GM04503 (cell line): ENCODE data around the gene HMGB4.

Experiments
- DNase-seq: peaks from one replicate; pipeline ENCODE4 v3.0.0-alpha.2; 2012; ENCODE audit warnings: low read depth

Gene HMGB4

DNA sequence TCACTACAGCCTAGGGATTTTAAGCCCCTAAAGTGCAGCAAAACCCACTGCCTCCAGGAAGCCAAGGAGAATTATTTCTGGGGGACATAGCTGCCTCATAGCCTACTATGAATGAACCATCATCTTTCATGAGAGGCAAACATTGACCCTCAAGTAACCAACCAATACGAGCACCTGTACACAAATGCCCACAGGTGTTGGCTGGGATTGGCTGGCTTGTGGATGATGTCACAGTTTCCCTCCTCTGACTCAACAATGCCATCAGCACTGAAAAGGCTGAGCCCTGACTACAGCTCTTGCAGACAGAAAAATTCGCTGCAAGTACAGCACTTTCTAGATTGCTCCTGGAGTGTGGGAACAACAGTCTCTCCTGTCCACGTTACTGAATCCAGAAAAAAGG is at the start of gene HMGB4:
Gene HMGB4 (plus strand): TSS at position 301 of the 400 bp plus-strand sequence. CDS start 113 bp downstream, outside the sequence.
- no peak for DNase-seq

DNA sequence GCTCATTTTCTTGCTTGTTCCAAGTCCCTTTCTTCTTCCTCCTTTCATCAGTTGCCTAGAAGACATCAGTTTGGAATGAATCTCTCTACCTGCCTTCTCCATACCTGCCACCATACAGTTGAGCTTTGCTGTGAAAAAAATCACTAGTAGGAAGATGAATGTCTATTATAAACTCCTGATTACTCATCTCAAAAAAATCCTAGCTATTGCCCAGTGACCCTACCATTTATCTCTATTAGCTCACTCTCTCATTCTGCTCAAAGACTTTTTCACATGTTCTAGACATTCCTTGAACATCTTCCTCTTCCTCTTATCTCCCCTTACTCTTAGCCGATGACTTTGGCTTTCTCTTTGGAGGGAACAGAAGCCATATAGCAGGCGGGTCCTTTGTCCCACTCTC is 49.7 kb upstream of the HMGB4 start:
- no peak for DNase-seq

GRCh38 chr1:33815061-33815460 is 48.8 kb upstream of the HMGB4 start:
- peak; percentile 27 for DNase-seq

DNA sequence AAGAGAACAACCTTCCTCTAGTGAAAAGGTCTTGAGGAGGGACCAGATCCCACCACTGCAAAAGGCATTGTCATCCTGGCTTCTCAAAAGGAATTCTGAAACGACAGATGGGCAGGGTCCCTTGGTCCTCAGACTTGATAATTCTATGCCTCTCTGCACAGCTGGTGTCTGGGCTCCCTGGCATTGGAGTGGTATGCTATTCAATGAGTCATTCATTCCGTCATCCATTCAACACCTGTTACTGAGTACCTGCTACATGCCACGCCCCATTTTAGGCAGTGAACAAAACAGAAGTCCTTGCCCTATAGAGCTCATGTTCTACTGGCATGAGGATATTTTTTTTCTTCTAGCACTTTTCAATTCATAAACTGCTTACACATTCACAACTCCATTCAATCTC is 45.8 kb upstream of the HMGB4 start:
- DNase-seq = no peak

DNA sequence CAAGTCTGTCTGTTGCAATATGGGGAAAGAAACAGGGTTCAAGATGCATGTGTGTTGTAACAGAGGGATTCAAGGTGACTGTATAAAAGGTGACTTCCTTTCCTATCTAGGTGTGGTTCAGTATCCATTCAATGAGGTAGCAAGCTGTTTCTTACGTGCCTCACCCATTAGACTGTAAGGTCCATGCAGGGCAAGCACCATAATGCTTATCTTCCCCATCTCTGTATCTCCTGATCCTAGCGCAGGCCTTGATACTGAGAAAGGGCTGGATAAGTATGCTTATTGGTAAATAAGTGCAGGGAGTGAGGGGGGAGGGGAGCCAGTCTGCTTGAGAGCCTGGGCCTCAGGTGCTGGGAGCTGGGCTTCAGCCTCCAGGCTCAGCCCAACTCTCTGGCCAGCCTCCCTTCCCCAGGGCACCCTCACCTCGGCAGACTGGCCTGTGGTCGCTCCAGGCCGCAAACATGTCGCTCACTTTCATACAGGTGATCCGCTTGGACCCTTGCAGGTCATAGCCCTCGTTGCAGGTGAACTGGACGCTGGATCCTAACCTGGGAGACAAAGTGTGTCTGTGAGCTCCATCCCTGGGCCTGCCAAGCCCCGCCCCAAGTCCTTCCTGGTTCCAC is 44.5 kb upstream of the HMGB4 start:
- no peak for DNase-seq

DNA sequence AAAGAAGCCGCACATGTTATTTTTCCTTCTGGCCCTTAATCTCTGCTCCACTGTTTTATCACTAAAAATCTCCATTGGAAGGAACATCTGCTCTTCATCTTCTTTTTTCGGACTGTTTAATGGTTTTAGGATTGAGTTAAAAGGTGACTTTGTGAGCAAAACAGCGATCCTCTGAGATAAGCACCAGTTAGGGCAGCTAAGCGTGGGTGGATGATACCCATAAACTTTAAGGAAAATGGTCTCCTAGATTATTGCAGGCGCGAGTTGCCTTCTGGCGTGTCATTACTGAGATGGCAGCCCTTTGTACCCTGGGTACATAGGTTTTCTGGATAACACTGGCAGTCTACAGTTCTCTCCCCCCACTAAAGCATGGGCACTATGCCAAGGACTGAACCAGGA is 44.0 kb upstream of the HMGB4 start:
- DNase-seq = no peak

DNA sequence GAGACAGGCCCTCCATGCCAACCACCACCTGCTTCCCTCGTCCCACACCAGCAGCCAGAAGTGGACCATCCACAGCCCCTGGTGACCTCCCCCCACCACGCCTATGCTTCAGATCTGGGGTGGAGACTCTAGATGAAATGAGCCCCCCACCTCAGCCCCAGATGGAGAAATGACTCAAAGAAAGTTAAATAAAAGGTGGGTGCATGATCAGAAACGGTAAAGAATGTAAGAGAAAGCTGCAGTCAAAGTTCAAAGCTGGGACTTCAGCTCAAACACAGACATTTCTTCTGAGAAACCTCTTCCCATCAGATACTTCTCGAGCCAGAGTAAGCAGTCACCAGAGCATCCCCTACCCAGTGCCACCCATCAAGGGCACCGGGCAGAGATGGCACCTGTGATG is 43.1 kb upstream of the HMGB4 start:
- DNase-seq = no peak

GRCh38 chr1:33821291-33821690 is 42.6 kb upstream of the HMGB4 start:
- no peak for DNase-seq

- DNase-seq = no peak
Measured at GRCh38 chr1:33822396-33822795, 41.5 kb upstream of the HMGB4 start.

- no peak for DNase-seq
Measured at GRCh38 chr1:33823401-33823800, 40.5 kb upstream of the HMGB4 start.

DNA sequence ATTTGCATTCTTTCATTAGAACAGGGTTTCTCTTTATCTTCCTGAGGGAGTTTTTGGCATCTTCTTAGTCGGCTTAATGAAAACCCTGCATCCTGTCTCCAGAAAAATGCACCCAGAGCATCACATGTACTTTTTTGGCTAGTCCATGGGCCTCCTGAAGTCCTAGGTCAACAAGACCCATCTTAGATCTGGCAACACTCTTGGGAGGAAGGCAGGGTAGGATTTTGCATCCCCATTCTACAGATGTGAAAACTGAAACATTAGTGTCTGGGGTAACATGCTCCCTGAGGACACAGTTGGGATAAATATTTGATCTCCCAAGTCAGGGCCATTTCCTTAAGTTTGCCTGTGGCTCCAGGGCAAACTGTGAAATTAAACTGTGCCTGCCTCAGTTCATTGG is 40.0 kb upstream of the HMGB4 start:
- no peak for DNase-seq

- DNase-seq = no peak
Measured at GRCh38 chr1:33824321-33824720, 39.6 kb upstream of the HMGB4 start.

GRCh38 chr1:33824971-33825370 is 38.9 kb upstream of the HMGB4 start:
- no peak for DNase-seq

DNA sequence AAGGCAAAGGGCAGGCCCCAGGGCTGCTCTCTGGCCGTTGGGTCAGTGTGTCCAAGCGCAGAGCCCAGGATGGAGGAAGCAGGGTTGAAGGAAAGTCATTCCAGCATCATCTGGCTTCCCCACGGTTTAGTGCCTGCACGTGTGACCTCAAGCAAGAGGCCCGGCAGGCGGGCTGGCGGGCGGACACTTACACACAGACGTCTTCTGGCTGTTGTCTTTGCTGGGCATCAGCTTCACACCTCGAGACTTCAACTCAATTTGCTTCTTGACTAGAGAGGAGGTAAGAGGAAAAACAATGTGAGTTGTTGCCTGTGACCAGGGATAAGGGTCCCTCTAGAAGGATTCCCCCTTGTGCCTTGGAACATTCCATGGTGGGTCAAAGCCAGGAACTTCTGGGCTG is 38.4 kb upstream of the HMGB4 start:
- no peak for DNase-seq

GRCh38 chr1:33826311-33826710 is 37.6 kb upstream of the HMGB4 start:
- no peak for DNase-seq

DNA sequence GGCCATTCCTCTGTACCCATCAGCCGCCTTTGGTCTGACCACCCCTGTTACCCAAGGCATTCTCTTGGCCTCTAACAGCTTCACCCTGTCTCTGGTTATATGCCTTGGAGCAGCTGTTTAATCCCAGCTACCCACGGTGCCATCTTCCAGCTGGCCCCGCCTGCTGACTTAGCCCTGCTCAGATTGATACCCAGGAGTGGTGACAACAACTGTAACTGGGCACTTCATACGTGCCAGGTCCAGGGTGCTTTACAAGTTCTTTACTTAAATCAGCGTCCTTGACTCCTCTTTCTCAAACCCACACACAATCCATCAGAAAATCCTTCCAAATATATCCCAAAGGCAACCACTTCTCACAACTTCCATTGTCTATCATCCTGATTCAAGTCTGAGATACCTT is 37.2 kb upstream of the HMGB4 start:
- no peak for DNase-seq

GRCh38 chr1:33828059-33828458 is 35.8 kb upstream of the HMGB4 start:
- no peak for DNase-seq

GRCh38 chr1:33828654-33829053 is 35.2 kb upstream of the HMGB4 start:
- DNase-seq = no peak

GRCh38 chr1:33836911-33837310 is 27.0 kb upstream of the HMGB4 start:
- DNase-seq = no peak

DNA sequence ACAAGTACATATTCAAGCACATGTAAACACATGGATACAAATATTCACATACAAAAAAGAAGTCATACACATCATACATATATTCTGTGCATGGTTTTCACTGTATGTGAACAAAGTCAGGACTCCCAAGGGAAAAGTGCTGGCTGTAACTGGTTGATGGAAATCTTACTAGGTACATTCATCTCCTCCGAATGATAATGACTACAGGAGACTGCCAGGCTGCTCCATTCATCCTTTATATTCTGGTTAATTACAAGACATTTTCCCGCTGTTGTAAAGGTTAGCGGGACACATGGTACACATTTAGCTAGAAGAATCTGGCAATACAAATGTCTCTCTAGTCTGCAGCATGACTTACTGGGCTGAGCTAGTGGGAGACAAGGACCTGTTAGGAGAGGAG is 26.2 kb upstream of the HMGB4 start:
- DNase-seq = no peak

GRCh38 chr1:33841494-33841893 is 22.4 kb upstream of the HMGB4 start:
- no peak for DNase-seq

DNA sequence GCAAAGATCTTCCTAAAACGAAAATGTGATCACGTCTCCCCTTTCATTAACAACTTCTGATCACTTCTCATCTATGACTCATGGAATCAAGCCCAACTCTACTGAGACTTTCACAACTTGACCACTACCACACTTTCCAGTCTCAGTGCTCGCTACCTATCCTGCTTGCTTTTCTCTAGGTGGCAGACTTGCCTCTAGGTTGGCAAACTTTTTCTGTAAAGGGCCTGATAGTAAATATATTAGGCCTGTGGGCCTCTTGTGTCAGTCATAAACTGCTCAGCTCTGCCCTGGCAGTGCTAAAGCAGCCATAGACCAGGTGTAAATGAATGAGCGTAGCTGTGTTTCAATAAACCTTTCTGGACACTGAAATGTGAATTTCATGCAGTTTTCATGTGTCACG is 21.5 kb upstream of the HMGB4 start:
- DNase-seq = no peak

- DNase-seq = no peak
Measured at GRCh38 chr1:33844166-33844565, 19.7 kb upstream of the HMGB4 start.

DNA sequence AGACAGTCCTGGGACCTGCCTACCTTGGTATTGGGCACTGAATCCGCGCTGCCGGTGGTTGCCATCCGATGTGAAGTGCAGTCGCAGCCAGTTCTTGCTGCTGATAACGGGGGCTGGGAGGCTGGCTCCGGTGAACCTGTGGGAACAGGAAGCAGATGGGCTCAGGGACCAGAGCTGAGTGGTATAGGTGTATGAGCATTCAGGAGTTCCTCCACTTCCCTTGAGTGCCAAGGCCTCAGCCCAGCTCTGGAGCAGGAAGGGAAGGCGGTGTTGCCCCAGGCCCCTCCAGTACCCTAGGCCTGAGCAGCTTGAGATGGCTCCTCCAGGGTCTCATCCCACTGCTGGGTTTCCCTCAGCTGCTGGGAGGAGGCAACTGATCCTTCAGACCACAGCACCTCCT is 17.0 kb upstream of the HMGB4 start:
- no peak for DNase-seq
